ENCODE results near the gene CIC.

Gene CIC

GRCh38 chr19:42242512-42243409 lies 26.3 kb upstream of the CIC start, which contains the start of gene GSK3A:
TSS of gene GSK3A (minus strand) at chr19:42242602. CDS start at chr19:42242465, 137 bp downstream.
- DNase-seq (ENCODE audit: extremely low read depth in 1 of 2, low read depth in 1 of 2): peak; percentile 92 to 93

- peak; percentile 82 to 89 for DNase-seq (ENCODE audit: extremely low read depth in 1 of 2, low read depth in 1 of 2)
Observed at GRCh38 chr19:42244347-42245220, 24.5 kb upstream of the CIC start.

DNA sequence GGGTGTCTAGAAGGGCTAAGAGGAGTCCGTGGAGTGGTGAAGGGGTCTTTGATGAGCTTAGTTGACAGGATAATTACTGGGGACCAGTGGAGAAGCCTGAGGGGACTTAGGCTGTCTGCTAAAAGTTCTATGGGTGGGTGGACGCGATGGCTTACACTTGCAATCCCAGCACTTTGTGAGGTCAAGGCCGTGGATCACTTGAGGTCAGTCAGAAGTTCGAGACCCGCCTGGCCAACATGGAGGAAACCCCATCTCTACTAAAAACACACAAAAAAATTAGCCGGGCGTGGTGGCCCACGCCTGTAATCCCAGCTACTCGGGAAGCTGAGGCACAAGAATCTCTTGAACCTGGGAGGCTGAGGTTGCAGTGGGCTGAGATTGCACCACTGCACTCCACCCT lies 23.8 kb upstream of the CIC start:
- no peak for DNase-seq (ENCODE audit: extremely low read depth in 1 of 2, low read depth in 1 of 2)

DNA sequence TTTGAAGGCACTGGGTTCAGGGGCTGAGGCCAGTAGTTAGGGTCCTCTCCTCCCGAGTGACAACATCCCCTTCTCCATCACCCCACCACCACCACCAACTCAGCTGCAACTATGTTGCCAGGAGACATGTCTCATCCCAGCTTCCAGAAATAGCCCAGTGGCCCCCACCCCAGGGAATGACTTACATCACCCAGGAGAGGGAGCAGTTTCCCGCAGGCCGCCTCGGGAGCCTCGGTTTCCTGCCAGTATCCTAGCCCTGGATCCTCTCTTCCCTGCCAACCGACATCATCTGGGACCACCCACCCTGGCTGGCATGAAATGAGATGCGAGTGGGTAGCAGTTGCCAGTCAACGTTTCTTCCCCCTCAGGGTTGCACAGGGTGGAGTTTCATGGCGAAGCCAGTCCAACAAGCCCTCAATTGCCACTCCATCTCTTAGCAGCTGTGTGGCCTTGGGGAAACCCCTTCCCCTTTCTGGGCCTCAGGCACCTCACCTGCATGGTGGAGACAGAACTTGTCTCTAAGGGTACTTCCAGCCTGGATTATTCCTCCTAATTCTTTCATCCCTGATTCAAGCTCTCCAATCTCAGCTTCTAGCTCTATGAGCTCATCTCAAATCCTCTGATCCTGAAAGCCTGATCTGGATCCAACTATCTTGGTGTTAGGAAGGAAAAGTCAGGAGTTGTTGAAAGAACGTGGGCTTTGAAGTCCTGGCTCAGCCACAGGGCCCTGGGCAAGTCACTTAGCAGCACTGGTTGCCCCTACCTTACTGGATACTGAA lies 22.7 kb upstream of the CIC start:
- DNase-seq (ENCODE audit: extremely low read depth in 1 of 2, low read depth in 1 of 2): no peak

- DNase-seq (ENCODE audit: extremely low read depth in 1 of 2, low read depth in 1 of 2): no peak
Observed at GRCh38 chr19:42246922-42247639, 22.0 kb upstream of the CIC start.

- DNase-seq (ENCODE audit: extremely low read depth in 1 of 2, low read depth in 1 of 2): no peak
Observed at GRCh38 chr19:42247640-42248199, 21.3 kb upstream of the CIC start.

DNA sequence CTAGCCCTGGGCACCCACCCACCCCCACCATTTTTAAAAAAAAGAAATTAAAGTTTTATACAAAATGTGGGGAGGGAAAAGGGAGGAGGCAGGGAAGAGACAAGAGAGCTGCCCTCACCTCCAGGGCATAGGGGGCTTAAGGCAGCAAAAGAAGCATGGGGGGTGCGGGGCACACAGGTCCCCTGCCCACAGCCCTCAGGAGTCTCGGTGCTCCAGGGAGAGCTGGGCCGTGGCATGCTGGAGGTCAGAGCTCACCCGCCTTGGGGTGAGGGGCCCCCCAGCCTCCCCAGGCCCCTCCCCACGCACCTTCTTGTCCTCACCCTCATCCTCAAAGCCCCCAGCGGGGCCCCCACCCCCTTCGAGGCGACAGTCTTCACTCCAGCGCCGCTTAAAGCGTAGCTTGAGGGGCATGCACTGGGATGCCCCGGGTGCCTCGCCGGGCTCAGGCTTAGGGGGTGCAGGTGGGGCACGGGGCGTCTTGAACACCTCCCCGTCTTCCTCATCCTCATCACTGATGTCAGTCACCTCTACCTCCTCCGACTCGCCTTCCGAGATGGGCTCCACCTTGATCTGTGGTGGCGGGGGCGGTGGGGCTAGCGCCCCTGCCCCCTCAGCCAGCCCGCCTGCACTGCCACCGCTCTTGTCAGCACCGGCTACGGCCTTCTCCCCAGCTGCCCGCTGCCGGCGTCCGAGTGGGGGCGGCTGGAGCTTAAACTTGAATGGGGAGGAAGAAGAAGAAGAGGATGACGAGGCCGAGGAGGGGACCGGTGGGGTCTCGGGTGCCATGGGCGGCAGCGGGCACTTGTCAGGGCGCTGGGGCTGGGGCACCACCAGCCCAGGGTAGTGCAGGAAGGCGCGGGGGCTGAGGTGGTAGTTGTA lies 20.5 kb upstream of the CIC start:
- no peak for DNase-seq (ENCODE audit: extremely low read depth in 1 of 2, low read depth in 1 of 2)

DNA sequence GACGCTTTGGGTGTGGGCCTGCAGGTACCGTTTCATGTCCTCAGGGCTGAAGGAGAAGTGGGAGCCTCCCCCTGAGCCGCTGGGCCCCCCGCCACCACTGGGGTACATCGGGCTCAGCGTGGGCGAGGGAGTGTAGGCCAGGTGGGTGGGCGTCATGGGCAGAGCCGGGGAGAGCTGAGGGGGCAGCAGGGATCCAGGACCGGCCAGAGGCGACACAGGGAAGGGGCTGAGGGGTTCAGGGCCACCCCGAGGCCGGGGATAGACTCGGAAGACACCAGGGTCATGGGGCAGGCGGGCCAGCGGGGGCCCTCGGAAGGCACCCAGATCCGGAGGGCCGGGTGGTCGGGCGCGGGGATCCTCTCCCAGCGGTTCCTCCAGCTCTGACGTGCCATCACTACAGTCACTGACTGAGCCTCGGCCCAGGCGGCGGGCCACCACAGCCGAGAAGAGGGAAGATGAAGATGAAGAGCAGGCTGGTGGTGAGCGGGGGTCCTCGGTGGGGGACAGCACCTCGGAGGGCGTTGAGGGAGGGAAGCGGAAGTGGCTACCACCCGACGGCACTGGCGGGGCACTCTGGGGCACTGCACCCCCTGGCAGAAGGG lies 19.8 kb upstream of the CIC start:
- no peak for DNase-seq (ENCODE audit: extremely low read depth in 1 of 2, low read depth in 1 of 2)

- DNase-seq (ENCODE audit: extremely low read depth in 1 of 2, low read depth in 1 of 2): no peak
Observed at GRCh38 chr19:42249769-42250168, 19.3 kb upstream of the CIC start.

- DNase-seq (ENCODE audit: extremely low read depth in 1 of 2, low read depth in 1 of 2): no peak
Observed at GRCh38 chr19:42250183-42250665, 18.8 kb upstream of the CIC start.

GRCh38 chr19:42250666-42251531 lies 18.2 kb upstream of the CIC start:
- DNase-seq (ENCODE audit: extremely low read depth in 1 of 2, low read depth in 1 of 2): no peak

GRCh38 chr19:42251572-42252358 lies 17.3 kb upstream of the CIC start:
- DNase-seq (ENCODE audit: extremely low read depth in 1 of 2, low read depth in 1 of 2): no peak

- DNase-seq (ENCODE audit: extremely low read depth in 1 of 2, low read depth in 1 of 2): no peak
Observed at GRCh38 chr19:42252365-42253244, 16.4 kb upstream of the CIC start.

DNA sequence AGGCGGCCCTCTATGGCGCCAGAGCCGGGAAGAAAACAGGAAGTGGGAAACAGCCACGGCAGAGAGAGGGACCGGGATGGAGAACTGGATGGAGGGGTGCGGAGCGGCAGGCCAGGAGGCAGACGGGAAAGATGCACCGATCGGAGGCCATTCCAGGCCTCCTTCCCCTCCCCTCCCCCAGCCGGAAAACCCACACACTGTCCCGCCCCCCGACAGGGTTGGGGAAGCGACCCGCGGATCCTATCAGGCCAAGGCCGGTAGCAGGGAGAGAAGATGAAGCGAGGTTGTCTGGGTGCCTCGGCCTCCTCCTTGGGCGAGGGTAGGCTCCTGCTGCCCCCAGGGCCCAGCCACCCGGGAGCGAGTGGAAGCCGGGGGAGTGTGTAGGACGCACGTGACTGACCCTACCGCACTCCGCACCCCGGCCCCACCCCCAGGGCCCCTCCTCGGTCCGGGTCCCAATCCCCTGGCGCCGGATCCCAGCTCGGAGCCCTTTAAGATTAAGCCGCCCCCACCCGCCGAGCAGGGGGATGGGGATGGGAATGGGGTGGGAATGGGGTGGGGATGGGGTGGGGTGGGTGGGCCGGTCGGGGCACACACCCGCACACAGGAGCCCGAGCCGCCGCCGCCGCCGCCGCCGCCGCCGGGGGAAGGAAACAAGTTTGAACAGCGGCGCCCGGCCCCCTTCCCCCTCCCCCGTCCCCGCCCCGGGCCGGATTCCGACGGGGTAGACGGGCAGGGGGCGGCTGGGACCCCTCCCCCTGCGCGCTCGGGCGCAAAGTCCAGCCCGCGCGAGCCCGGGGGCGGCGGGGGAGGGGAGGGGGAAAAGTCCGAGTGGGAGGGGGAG lies 15.6 kb upstream of the CIC start:
- no peak for DNase-seq (ENCODE audit: extremely low read depth in 1 of 2, low read depth in 1 of 2)
